ENCODE results near the gene ERG.

- TF ChIP-seq RFX5 (IDR thresholded peaks at IDR 0.05) (no peak), MAX (IDR thresholded peaks at IDR 0.05) (no peak), CTCF (IDR thresholded peaks at IDR 0.05) (no peak), POLR2A (IDR thresholded peaks at IDR 0.05; ENCODE audit: low read length) (no peak), PBX3 (IDR thresholded peaks at IDR 0.05) (no peak), REST (IDR thresholded peaks at IDR 0.05) (no peak), BCL3 (IDR thresholded peaks at IDR 0.05) (no peak), RAD21 (conservative IDR thresholded peaks at IDR 0.05 in 1 of 2, IDR thresholded peaks at IDR 0.05 in 1 of 2) (no peak), EHMT2 (IDR thresholded peaks at IDR 0.05; ENCODE audit: low read depth) (no peak), SREBF2 (IDR thresholded peaks at IDR 0.05) (no peak), HDAC2 (IDR thresholded peaks at IDR 0.05) (no peak)
Observed at GRCh38 chr21:38527737-38528136, 29.5 kb upstream of the ERG start.

All from A549 (cell line).